ENCODE results near the gene BDP1. TPM values are rescaled to one million over a fixed set of nuclear protein-coding genes. Genes with fewer than 3 reads are reported as not detected.
"Not testable (repeated sequence)": the region's sequence is repeated elsewhere in the genome, so short reads cannot be mapped to it uniquely, and the experiment has no call there.

Gene BDP1
- total RNA-seq, 4 donors from 2014 or later = 26.5 to 42.9 (median 32.6) TPM

DNA sequence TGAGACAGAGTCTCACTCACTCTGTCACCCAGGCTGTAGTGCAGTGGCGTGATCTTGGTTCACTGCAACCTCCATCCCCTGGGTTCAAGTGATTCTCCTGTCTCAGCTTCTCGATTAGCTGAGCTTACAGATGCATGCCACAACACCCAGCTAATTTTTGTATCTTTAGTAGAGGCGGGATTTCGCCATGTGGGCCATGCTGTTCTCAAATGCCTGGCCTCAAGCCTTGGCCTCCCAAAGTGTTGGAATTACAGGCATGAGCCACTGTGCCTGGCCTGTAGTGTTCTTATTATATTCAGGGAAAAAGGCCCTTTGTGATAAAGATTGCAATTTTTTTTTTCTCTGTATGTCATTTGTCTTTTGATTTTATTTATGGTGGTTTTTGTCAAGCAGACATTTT is 107.7 kb downstream of the BDP1 start:
- DNase-seq (ENCODE audit: low spot score) = no peak
- no peak for ATAC-seq (ENCODE audit: low FRiP score)
- no peak for TF ChIP-seq CTCF (IDR thresholded peaks at IDR 0.05)

- ATAC-seq (ENCODE audit: low FRiP score) (no peak), DNase-seq (ENCODE audit: low spot score) (no peak)
- TF ChIP-seq CTCF (IDR thresholded peaks at IDR 0.05) = no peak
Measured at GRCh38 chr5:71564895-71565294, 109.4 kb downstream of the BDP1 start.

DNA sequence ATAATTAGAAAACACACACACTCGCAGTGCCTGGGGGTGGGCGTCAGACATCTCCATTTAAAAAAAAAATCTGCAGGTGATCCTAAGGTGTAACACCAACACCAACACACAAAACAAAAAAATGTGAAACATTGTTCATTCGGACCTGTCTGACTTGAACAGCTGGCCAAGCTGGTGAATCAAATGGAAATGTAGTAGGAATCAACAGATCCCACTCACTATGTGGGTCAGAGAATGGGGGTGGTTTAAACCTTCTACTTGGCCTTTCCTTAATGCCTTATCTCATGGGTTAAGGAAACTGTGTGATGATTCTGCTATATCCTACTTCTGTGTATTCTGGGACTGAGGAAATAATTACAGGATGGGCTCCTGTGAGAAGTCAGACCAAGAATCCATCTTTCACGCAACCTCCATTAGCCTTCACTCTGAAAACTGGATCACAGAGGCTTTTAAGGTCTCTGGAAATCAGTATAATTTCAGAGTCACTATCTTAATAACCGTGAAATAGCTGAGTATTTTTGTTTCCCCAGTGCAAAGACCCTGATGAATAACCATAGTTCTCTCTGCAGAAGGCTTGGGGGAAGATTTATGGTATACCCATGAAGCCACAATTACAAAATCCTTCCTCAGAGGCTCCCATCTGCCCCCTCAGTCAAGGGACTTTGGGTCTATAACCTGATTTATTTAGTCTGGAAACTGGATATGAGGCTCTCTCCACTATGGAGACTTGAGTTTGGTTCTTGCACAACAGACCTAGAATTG is 114.5 kb downstream of the BDP1 start:
- TF ChIP-seq CTCF (IDR thresholded peaks at IDR 0.05) = no peak
- DNase-seq (ENCODE audit: low spot score) (no peak), ATAC-seq (ENCODE audit: low FRiP score) (no peak)

DNA sequence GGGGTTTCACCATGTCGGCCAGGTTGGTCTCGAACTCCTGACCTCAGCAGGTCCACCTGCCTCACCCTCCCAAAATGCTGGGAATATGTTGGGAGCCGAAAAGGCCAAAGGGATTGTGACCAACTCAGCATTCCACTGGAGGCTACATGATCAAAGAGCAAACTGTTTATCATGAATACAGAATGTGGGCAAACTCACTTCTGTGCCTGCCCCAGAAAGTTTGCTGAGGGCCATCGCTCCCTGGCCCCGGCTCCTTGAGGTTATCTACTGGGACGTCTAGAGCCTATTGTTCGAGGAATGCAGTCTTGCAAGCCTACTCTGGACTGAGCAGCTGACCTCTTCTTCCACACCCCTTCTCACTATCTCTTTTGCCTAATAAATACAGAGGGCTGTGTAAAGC is 116.4 kb downstream of the BDP1 start:
- DNase-seq (ENCODE audit: low spot score); ATAC-seq (ENCODE audit: low FRiP score): not testable (repeated sequence)

DNA sequence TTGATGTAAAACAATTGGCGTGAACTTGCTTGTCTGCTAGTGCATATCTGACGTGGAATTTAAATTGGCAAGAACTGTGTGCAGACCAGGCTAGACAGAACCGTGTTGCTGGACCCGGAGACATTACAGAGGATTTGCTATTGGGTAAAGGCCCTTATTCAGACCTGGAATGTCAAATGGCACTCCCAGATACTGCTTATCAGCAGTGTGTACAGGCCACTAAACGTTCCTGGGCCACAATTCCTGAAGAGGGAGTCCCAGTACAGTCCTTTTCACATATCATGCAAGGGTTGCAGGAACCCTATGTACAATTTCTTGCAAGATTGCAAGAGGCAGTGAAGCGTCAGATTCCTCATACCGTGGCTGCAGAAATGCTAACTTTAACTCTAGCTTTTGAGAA is 118.1 kb downstream of the BDP1 start:
- DNase-seq (ENCODE audit: low spot score) (no peak), ATAC-seq (ENCODE audit: low FRiP score) (no peak)
- TF ChIP-seq CTCF (IDR thresholded peaks at IDR 0.05) = no peak

DNA sequence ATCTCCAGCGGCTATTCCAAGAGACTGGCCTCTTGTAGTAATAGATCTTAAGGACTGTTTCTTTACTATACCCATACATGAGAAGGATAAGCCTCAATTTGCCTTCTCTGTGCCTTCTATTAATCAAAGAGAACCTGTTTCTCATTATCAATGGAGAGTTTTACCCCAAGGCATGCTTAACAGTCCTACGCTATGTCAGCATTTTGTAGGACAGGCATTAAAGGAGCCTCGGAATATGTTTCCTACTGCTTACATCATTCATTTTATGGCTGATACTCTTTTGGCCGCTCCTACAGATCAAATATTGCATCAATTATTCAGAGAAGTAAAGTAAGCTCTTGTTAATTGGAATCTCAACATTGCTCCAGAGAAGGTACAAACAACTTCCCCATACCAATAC is 120.1 kb downstream of the BDP1 start:
- not testable (repeated sequence) for DNase-seq (ENCODE audit: low spot score); ATAC-seq (ENCODE audit: low FRiP score)

DNA sequence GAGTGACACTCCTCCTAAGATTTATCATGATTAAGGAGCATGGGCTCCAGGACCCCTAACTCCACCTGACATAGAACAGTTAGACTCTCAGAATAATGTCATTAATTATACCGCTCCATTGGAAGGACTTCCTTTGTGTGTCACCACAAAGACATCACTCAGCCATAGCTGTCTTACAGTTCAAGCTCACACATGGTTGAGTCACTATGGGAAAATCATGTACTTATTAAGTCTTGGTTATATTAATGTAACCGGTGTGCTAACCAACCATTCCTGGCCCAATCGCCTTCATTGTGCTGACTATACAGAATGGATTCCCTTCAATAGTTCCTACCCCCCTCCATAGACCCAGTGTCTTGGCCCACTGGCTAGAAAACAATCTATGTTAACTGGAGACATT is 120.8 kb downstream of the BDP1 start:
- TF ChIP-seq CTCF (IDR thresholded peaks at IDR 0.05) = no peak
- ATAC-seq (ENCODE audit: low FRiP score) (no peak), DNase-seq (ENCODE audit: low spot score) (no peak)

- DNase-seq (ENCODE audit: low spot score); ATAC-seq (ENCODE audit: low FRiP score): not testable (repeated sequence)
Measured at GRCh38 chr5:71577839-71578238, 122.4 kb downstream of the BDP1 start.

Data from omental fat pad (tissue), 4 donors.